HG02678 (cell line): Measurements from ENCODE around the gene CLDN24.
A peak's percentile ranks its signal among the peaks of the same experiment; 100 is the strongest.
"Not testable (repeated sequence)": the region's sequence is repeated elsewhere in the genome, so short reads cannot be mapped to it uniquely, and the experiment has no call there.

Source experiments
- ATAC-seq: cut with Tn5 transposase; IDR thresholded peaks from one replicate; pipeline ENCODE4 v1.9.1; 2021; ENCODE audit warnings: mild to moderate bottlenecking, moderate library complexity; ENCODE audit not compliant: unreplicated experiment

The CLDN24 gene

DNA sequence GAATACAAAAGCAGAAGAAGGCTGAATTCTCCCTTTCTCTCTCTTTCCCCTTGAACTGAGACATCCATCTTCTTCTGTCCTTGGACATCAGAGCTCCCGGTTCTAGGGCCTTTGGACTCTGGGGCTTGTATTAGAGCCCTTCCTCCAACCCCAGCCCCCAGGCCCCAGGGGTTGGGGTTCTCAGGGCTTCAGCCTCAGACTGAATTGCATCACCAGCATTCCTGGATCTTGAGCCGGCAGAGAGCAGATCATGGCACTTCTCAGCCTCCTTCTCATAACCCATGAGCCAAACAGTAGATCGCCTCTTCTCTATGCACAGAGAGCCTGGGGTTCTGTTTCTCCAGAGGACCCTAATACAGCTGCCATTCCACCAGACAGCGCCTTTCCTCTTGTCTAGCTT is 25.3 kb upstream of the CLDN24 start:
- no peak for ATAC-seq

DNA sequence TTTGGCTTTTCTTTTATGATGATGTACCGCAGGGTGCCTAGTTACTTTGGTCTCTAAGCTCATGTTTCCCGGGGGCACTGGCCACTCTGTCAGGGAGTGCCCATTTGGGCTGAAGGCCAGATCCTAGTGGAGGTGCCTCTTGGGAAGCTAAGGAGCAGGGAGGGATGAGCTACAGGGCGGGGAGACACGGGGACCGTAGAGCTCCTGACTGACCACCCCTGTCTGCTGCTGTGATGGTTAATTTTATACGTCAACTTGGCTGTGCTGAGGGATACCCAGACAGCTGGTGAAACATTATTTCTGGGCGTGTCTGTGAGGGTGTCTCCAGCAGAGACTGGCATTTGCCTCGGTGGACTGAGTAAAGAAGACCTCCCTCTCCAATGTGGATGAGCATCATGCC is 24.9 kb upstream of the CLDN24 start:
- no peak for ATAC-seq

DNA sequence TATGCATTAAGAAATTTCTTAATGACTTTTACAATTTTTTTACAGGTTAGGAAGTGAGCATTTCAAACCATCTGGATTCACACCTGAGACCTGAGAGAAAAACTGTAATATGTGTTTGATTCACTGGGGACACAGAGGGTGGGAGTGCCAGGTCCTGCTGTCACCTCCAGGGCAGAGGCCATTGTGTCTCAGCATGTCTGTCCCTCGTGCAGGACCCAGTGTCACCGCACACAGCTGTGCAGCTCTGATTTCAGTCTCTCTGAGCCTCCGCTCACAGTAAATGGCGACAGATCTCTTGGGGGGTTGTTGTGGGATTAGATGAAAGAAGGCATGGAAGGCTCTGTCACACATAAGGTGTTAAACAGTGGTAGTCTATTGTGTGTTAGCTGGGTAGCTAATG is 23.0 kb upstream of the CLDN24 start:
- ATAC-seq, result no peak

DNA sequence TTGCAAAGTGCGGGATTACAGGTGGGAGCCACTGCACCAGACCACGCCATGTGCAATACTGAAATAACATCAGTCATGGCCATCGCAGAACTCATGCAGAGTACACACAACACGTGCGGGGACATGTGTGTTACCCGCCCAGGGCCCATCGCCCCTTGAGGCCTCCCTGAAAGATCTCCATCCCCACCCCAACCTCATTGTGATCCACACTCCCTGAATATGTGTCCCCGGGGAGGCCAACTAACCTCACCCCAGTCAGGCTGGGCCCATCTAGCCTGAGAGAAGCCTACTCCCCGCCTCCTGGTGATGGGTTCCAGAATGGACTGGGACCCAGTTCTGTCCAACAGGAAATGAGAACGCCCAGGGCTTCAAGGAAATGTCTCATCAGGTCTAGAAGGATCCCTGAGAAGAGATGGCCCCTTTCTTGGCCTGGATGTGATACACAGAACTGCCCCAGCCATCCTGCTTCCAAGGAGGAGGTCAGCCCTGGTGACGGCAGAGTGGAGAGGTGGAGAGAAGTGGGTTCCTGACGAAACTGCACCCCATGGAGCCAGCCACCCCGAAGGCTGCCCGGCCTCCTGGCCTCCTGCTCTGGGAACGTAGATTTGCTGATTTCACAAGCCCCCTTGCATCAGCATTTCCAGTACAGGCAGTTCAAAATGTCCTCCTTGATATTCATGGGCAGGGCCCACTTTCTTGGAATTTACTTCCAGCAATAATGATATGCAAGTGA is 22.5 kb upstream of the CLDN24 start:
- no peak for ATAC-seq

DNA sequence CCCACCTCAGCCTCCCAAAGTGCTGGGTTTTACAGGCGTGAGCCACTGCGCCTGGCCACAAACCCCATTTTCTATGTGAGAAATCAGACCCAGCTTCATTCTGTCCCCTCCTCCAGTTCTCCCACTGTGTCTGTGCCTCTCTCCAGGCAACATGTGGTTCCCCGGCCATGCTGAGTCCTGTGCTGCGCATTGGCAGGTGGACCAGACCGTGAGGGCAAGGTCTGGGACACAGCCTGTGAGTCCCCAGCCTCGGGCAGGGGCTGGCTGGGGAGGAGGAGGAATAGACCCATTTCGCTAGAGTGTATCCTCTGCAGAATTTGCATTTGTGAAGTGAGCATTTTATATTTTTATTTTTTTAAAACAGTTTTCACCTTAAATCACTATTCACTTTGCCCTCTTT is 21.5 kb upstream of the CLDN24 start:
- ATAC-seq, result no peak

DNA sequence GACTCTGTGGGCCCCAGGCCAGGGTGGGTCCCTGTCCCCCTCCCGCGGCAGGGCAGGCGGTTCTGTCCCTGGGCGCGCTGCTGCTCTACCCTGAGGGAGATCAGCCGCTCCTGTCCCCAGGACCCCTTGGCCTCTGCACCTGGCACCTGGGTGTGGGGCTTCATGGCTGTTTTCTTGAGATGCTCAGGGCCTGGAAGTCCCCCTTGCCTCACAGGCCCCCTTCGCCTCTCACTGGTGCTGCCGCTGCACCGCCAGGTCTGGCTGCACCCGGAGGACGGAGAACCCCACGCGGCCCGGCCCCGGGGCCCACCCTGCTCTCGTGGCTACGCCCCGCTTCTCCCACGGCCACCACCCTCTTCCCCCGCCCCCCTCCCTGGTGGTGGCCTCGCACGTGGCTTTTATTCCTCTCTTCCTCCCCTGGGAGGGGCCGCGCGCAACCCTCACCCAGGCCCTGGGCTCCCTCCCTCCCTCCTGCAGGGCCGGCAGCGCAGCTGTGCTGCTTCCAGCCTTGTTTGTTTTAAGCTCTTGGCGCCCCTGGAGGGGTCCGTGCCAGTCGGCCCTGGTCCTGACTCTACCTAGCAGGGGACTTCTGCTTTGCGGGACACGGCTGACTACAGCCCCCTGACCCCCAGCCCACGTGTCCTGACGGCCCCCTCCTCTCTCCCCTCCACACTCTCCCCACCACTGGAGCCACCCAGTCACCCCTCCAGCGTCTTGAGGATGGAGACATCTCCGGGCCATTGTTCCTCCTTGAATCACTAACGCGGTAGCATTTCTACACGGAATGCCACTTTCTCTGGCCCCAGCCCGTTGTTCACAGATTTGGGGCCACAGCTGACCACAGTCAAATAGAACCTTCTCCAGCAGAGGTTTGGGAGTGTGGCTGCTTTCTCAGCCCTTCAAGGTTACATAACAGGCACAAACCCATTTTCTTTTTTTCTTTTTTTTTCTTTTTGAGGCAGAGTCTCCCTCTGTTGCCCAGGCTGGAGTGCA is 20.6 kb upstream of the CLDN24 start:
- peak; percentile 58 for ATAC-seq

DNA sequence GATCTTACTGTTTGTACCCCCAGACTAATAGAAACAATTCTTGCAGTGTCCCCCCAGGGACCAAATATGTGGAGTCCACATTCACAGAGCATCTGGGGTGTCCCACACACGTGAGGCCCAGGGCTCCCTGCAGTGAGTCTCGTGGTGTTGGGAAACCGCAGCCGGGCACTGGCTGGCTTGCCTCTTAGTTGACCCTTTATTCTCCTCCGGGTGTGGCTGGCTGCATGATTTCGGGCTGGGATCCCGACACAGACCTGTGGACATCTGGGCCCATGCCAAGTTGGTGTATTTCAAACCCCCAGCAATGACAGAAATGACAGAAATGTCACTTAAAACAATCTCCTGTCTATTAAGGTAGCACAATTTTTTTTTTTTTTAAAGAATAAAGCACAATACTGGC is 15.6 kb upstream of the CLDN24 start:
- no peak for ATAC-seq

DNA sequence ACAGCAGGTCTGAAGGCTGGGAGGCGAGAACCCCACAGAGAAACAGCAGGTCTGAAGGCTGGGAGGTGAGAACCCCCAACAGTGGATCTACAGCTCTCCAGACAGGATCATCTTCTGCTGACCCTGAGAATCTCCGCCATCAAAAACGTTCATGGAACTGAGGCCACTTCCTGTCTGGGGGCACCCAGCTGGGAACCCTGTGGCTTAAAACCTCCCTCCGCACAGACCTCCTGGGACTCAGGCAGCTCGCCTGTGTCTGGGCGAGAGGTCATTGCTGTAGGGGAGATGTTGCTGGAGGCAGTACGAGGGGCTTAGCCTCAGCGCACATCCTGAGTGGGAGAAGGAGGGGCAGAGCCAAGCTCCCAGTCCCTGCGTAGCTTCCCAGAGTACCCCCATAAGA is 15.1 kb upstream of the CLDN24 start:
- no peak for ATAC-seq

DNA sequence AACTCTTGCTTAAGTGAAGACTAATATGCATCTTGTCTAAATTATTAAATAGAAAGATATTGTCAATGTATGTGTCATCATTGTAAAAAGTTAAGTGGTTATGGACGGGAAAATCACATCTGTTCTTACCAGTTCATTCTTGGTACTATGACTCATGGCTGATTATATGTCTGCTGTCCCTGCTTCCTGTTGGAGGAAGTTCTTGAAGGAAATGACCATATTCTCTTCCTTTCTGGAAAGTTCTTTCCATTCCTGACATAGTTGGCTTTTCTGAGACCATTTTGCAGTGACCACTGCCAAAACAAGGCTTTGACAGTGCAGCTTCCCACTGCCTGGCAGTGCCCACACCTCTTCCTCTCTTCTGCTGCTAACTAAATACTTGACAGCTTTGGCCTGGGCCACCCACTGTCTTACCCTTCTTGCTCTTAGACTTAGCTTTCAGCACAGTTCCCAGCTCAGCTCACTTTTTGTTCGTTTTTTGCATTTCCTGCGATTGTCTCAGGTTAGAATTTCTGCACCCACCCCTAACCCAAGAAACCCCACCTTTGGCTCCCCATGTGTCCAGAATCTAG is 13.2 kb upstream of the CLDN24 start:
- ATAC-seq, result no peak

DNA sequence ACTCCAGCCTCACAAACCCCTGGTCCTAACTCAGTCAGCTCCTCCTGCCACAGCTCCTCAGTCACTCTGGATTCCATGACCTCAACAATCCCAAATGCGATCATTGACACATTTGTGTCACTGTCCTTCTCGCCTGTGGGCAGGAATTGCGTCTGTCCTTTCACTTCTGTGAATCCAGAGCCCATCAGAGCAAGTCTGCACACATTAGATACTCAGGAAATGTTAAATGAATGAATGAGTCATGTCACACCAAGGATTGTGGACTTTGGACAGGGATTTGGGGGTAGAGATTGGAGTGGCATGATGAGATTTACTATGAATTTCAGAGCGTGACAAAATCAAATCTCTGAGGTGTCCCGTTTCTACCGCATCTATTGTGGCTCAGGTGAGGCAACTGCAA is 11.8 kb upstream of the CLDN24 start:
- ATAC-seq, result no peak

DNA sequence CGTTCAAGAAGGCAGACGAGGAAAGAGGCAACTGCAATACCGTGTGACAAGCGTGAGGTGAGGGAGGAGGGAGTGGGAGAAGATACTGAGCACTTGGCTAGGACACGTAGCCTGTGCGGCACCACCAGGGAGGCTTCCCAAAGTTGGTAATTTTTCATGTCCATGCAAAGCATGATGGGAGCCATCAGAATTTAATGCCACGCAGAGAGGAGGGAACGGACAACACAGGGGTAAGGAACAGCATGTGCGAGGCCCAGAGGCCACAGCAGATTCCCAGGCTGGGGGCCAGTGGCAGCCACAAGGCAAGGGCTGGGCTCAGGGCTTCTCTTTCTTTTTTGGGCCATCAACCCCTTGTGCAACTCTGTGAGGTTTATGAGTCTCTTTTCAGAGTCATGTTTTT is 11.0 kb upstream of the CLDN24 start:
- no peak for ATAC-seq

DNA sequence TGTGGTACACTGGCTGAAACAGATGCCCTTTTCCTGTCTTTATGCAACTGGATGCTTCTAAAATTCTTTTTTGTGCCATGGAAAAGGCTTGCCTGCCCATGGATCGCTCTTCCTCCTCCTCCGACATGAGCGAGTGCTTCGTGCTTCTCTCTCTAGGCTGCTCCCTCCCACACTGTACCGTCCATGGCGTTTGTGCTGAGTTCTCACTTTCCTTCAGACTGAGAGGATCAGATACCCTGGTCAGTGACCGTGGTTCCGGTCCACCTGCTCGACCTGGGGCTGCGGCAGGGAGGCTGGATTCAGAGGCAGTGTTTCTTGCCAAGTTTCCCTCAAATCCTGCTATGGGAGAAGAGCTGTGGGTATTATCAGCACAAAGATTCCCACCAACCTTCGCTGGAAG is 10.2 kb upstream of the CLDN24 start:
- no peak for ATAC-seq

DNA sequence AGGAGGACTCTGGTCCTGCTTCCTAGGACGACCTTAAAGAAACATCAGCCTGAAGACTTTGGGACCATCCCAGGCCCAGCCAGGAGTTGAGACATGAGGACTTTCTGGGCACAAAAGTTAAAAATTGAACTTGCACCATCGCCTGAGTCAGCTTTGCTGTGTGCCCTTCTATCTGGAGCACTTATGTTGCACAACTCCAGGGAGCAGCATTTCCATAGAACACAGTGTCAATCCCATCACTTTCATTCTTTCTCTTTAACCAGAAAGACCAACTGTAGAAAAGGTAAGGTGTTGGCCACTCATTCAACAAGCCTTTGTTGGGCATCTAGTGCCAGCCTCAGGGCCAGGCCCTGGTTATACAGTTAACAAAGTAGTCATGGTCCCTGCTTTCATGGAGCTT is 8.6 kb upstream of the CLDN24 start:
- no peak for ATAC-seq

DNA sequence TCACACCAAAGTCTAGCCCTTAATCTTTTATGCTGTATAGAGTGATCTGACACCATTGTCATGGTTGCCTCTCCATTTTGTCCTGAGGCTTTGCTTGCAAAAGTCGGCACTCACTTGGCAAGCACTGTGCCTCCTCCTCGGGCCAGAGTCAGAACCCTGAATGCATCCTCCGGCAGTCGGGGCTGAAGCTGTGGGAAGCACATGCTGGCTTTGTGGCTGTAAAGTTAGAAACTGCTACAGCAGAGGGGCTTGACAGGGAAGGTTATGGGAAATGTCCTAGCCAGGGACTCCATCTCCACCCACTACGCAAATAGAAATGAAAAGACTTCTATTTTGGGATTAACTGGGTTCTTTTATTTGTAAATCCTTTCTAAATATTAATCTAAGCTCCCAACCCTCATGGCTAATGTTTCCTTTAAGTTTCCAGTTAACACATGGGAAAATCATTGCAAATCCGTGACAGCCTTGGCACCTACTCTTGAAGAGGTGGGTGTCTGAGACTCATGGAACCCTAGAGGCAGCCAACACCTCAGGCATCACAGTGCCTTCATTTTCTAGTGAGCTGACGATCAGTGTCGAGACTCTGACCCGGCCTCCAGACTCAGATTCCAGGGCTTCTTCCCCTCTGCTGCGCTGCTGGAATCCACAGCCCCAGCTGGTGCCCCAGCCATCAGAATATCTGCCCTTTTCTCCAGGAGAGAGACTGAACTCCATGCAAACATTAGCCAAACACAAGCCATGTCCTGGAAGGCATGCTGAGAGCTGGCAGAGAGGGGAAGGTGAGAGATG is 7.9 kb upstream of the CLDN24 start:
- ATAC-seq, result no peak

DNA sequence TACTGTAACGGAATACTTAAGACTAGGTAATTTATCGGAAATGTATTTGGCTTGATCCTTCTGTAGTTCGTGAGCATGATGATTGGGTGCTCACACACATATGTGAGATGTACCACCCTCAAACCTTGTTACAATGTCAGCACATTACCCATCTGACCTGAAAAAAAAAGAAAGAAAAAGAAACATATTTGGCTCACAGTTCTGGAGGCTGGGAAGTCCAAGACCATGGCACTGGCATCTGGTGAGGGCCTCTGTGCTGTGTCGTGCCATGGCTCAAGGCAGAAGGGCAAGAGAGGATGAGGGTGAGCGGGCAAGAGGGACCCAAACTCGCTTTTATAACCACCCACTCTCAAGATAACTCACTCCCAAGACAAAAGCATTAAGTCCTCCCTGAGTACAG is 7.0 kb upstream of the CLDN24 start:
- no peak for ATAC-seq

DNA sequence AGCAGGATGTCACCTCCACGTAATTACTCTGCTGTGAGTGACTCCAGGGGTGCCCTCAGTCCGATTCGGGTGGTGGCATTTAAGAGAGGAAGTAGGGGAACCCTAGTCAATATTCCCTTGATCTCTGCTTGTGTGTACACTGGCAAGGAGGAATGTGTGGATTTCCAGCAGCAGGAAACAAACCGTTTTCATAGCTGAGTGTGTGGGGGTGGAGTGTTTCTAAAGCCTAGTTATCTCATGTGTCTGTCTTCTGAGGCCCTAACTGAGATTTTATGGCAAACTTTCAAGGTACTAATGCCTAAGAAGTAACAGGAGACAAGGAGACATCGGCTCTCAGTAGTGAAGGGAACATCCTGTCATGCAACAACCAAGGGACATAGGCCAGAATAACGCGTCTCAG is 6.6 kb upstream of the CLDN24 start:
- ATAC-seq, result no peak

DNA sequence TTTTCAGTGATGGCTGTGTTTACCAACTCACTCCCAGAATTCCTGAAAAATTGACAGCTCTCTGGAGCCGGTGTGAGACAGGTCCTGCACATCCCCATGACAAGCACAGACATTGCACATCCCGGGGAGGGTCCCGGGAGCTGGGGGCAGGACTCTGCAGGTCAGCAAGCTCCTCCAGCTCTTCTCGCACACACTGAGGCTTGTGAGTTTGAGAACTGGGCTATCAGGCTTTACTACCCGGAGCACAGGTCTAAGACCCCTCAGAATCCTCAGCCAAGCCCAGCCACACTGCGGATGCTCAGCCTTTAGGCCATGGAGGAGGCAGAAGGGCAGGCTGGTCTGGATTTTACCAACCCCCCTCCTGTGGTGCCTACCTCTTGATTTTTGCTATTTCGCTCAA is 5.6 kb upstream of the CLDN24 start:
- no peak for ATAC-seq

DNA sequence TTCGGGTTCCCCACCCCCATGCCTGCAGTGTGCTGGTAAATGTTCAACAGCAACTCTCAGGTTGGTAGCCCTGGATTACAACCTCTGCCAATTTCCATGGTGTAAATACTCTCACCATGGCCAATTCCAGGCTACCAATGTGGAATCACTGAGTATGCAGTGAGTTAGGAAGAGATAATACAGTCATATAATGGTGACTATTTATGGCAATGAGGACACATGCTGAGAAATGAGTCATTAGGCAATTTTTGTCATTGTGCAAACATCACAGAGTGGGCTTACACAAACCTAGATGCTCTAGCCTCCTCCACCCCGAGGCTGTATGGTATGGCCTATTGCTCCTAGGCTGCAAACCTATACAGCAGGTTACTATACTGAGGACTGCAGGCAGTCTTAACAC is 4.6 kb upstream of the CLDN24 start:
- ATAC-seq, result no peak

DNA sequence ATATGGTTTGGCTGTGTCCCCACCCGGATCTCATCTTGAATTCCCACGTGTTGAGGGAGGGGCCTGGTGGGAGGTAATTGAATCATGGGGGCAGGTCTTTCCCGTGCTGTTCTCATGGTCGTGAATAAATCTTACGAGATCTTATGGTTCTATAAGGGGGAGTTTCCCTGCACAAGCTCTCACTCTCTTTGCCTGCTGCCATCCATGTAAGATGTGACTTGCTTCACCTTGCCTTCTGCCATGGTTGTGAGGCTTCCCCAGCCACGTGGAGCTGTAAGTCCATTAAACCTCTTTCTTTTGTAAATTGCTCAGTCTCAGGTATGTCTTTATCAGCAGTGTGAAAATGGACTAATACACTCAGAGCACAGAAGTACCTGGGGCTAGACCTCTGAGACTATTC is 4.2 kb upstream of the CLDN24 start:
- not testable (repeated sequence) for ATAC-seq

DNA sequence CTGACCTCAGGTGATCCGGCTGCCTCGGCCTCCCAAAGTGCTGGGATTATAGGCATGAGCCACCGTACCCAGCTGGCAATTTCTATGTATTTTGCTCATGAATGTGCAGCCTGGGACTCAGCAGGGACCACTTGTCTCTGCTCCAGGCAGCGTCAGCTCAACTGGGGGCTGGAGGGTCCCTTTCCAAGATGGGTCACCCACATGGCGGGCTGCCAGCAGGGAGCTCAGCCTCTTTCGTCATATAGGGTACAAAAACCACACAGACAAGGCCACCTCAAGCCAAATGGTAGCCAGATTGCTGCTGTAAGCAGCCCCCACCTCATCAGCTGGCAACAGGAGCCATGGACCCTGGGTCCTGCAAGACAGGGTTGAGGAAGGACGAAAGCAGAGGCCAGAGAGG is 2.4 kb upstream of the CLDN24 start:
- no peak for ATAC-seq

DNA sequence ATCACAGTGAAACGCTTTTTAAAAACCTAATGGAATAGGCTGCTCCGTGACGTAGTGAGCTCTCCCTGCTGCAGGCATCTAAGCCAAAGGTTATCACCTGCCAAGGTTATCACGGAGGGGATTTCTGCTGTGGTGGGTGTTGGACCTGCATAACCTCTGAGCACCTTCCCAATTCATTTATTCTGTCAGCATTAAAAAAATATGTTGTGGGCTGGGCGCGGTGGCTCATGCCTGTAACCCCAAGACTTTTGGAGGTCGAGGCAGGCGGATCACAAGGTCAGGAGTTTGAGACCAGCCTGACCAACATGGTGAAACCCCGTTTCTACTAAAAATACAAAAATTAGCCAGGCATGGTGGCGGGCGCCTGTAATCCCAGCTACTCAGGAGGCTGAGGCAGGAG is 1.8 kb upstream of the CLDN24 start:
- not testable (repeated sequence) for ATAC-seq
